ENCODE data around the gene NEAT1. TPM values are rescaled to one million over a fixed set of nuclear protein-coding genes. Genes with fewer than 3 reads are reported as not detected.
A peak's percentile ranks its signal among the peaks of the same experiment; 100 is the strongest.

NEAT1 gene
- total and polyA plus RNA-seq, 9 of the 15 experiments (the other 6 are each of a cell fraction or from before 2014, with no cell fraction given): 20.1 to 389 (median 62.8) TPM

DNA sequence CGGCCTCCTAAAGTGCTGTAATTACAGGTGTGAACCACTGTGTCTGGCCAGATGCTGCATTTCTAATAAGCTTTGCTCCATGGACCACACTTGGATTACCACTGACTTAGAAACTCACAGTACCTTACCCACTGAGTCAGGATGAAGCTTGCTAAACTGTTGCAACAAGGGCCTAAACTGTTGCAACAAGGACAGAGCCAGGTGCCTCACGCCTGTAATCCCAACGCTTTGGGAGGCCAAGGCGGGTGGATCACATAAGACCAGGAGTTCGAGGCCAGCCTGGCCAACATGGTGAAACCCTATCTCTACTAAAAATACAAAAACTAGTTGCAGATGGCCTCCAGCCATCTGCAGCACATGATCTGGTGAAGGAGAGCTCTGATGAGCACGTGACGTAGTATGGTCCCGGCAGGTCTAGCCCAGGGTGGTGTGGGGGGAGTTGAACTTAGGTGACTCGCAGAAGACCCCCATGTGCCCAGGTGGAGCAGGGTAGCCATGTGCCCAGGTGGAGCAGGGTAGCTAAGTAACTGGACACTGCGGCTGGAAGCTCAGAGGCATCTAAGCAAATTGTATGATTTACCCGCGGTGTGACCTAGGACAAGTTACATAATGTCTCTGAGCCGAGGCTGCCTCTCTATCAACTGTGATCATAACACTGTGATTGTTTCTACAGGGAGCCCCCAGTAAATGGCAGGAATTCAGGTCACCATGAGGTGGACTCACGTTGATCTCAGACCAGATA is 48.6 kb upstream of the NEAT1 start:
- POLR2A ChIA-PET: interaction anchor here (0.6 to 10.7 kb wide), 9 partner anchors 9 to 141 kb away, joined by 3 to 152 read pairs (median 3); partner anchors contain the start of genes FRMD8, MALAT1, NEAT1 and SLC25A45
- TF ChIP-seq CBFB (CRISPR knock-in tag; IDR thresholded peaks at IDR 0.05) (0 out of 2 replicates have a peak, but pooled peaks have one; percentile 23), RBM22 (IDR thresholded peaks at IDR 0.05; ENCODE audit: low read depth, low read length, poor library complexity, severe bottlenecking) (no peak), CEBPG (CRISPR knock-in tag; IDR thresholded peaks at IDR 0.05) (peak; percentile 73), CEBPG (tag; conservative IDR thresholded peaks at IDR 0.05 in 1 of 2, IDR thresholded peaks at IDR 0.05 in 1 of 2) (peak; percentile 22 to 34; a peak in 2 of 4 replicates), HNRNPUL1 (IDR thresholded peaks at IDR 0.05; ENCODE audit: low read length) (no peak), EHMT2 (IDR thresholded peaks at IDR 0.05) (no peak), RAD21 (CRISPR knock-in tag; conservative IDR thresholded peaks at IDR 0.05 in 1 of 2, IDR thresholded peaks at IDR 0.05 in 1 of 2) (no peak), POLR2H (tag; IDR thresholded peaks at IDR 0.05; ENCODE audit: low read depth) (no peak), ZNF586 (CRISPR knock-in tag; conservative IDR thresholded peaks at IDR 0.05) (no peak), NR2C1 (IDR thresholded peaks at IDR 0.05) (no peak), NR2C1 (tag; IDR thresholded peaks at IDR 0.05) (no peak), CBFA2T2 (conservative IDR thresholded peaks at IDR 0.05) (0 out of 2 replicates have a peak, but pooled peaks have one; percentile 9), MYC (IDR thresholded peaks at IDR 0.05; ENCODE audit: low read depth, low read length) (no peak), MYC (CRISPR knock-in tag; IDR thresholded peaks at IDR 0.05; ENCODE audit: borderline replicate concordance, low read depth) (no peak), ZFP1 (CRISPR knock-in tag; IDR thresholded peaks at IDR 0.05) (no peak), ZNF696 (CRISPR knock-in tag; conservative IDR thresholded peaks at IDR 0.05) (no peak), SRSF3 (IDR thresholded peaks at IDR 0.05; ENCODE audit: insufficient read depth, low read length) (no peak), ZNF644 (tag; IDR thresholded peaks at IDR 0.05; ENCODE audit: low read depth) (no peak), KDM4B (IDR thresholded peaks at IDR 0.05; ENCODE audit: borderline replicate concordance in 2 of 2, low read depth in 1 of 2) (no peak), ARNT (IDR thresholded peaks at IDR 0.05) (no peak), PHF20 (IDR thresholded peaks at IDR 0.05; ENCODE audit: partially characterized antibody) (no peak)
- TF ChIP-seq, protein P1, sequence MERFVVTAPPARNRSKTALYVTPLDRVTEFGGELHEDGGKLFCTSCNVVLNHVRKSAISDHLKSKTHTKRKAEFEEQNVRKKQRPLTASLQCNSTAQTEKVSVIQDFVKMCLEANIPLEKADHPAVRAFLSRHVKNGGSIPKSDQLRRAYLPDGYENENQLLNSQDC (CRISPR knock-in tag; IDR thresholded peaks at IDR 0.05): no peak

More for the DNA sequence above, 48.6 kb upstream of the NEAT1 start:
- Histone ChIP-seq H3K9ac (ENCODE audit: insufficient read depth in 1 of 2, low read depth in 2 of 2, low read length in 2 of 2) (peak overlapping the region in 1 of 2 experiments; percentile 21; a peak in 1 of 4 replicates), H3K4me2 (ENCODE audit: insufficient read depth, low read length) (no peak overlapping the region), H4K20me1 (replicated peaks; ENCODE audit: control insufficient read depth, insufficient read depth, low read length) (no peaks in the 10 kb centered on the region; the same call in 1 of the 2 replicates), H3K9me3 (replicated peaks; ENCODE audit: control insufficient read depth, insufficient read depth, low read depth, low read length) (no peaks in the 10 kb centered on the region), H3K4me3 (no peak overlapping the region), H3K79me2 (ENCODE audit: control insufficient read depth, insufficient read depth, low read length) (no peaks in the 10 kb centered on the region), H3K9me1 (ENCODE audit: control insufficient read depth, insufficient read depth, low read length) (no peaks in the 10 kb centered on the region), H3K4me1 (replicated peaks in 1 of 2; ENCODE audit: control insufficient read depth in 2 of 2, insufficient read depth in 2 of 2, low read length in 2 of 2) (peaks cover 8 to 45% of the 10 kb centered on the region in 2 experiments; a peak in 4 of 5 replicates), H3K27ac (ENCODE audit: extremely low read depth, low read depth, low read length) (no peak overlapping the region), H3K36me3 (ENCODE audit: control insufficient read depth, insufficient read depth, low read length) (no peaks in the 10 kb centered on the region), H2AFZ (ENCODE audit: low read depth, low read length) (no peak overlapping the region), H3K27me3 (ENCODE audit: control insufficient read depth in 2 of 2, insufficient read depth in 2 of 2, low read length in 2 of 2) (no peaks in the 10 kb centered on the region)
- 55% methylated on average over 14 of the region's 14 CpGs for WGBS (ENCODE audit: insufficient coverage, low coverage, missing lambda C conversion rate)
- no TSS peak for BruUV-seq (replicated peaks)
- DNase-seq (ENCODE audit: extremely low read depth in 1 of 4, low spot score in 3 of 4) (no peak), FAIRE-seq (no peak), ATAC-seq (no peak)
- intact Hi-C loops (cut with micrococcal nuclease) (no loop called here), in situ Hi-C loops (cut with MboI) (no loop called here)
- CTCF ChIA-PET (ENCODE audit: low intra/inter-chr PET ratio): no interaction called here

Measured in K562 (cell line).